UCSD-AML1 (cell line): ENCODE results near the gene TAF4.

Source experiments
- DNase-seq: peaks from one replicate; lab custom pipeline; 2025; ENCODE audit not compliant: unreplicated experiment; lab: John Stamatoyannopoulos, UW

TAF4 gene

GRCh38 chr20:62025832-62026563, 39.7 kb downstream of the TAF4 start:
- peak; percentile 57 for DNase-seq

GRCh38 chr20:62025394-62025793, 40.3 kb downstream of the TAF4 start:
- no peak for DNase-seq

GRCh38 chr20:62023935-62024334, 41.7 kb downstream of the TAF4 start:
- DNase-seq, result no peak

- no peak for DNase-seq
These were observed 43.0 kb downstream of the TAF4 start for GRCh38 chr20:62022575-62023139.

- DNase-seq, result no peak
These were observed 43.8 kb downstream of the TAF4 start for GRCh38 chr20:62021793-62022385.

- no peak for DNase-seq
These were observed 44.6 kb downstream of the TAF4 start for GRCh38 chr20:62020935-62021701.

- no peak for DNase-seq
These were observed 45.7 kb downstream of the TAF4 start for GRCh38 chr20:62019881-62020492.

GRCh38 chr20:62019144-62019805, 46.4 kb downstream of the TAF4 start:
- DNase-seq, result no peak

GRCh38 chr20:62018437-62019143, 47.1 kb downstream of the TAF4 start:
- DNase-seq, result no peak

- DNase-seq, result no peak
These were observed 50.0 kb downstream of the TAF4 start for GRCh38 chr20:62015540-62016288.

- no peak for DNase-seq
These were observed 50.7 kb downstream of the TAF4 start for GRCh38 chr20:62014889-62015537.

GRCh38 chr20:62014488-62014775, 51.2 kb downstream of the TAF4 start:
- DNase-seq, result no peak

- DNase-seq, result no peak
These were observed 53.0 kb downstream of the TAF4 start for GRCh38 chr20:62012631-62013030.

GRCh38 chr20:62011938-62012534, 53.6 kb downstream of the TAF4 start:
- no peak for DNase-seq

- DNase-seq, result no peak
These were observed 54.3 kb downstream of the TAF4 start for GRCh38 chr20:62011403-62011790.

- DNase-seq, result peak; percentile 35
These were observed 54.9 kb downstream of the TAF4 start for GRCh38 chr20:62010551-62011402.

GRCh38 chr20:62009869-62010445, 55.7 kb downstream of the TAF4 start:
- no peak for DNase-seq

- DNase-seq, result no peak
These were observed 56.4 kb downstream of the TAF4 start for GRCh38 chr20:62009322-62009721.
